ENCODE results near the gene NID2.

Gene NID2

DNA sequence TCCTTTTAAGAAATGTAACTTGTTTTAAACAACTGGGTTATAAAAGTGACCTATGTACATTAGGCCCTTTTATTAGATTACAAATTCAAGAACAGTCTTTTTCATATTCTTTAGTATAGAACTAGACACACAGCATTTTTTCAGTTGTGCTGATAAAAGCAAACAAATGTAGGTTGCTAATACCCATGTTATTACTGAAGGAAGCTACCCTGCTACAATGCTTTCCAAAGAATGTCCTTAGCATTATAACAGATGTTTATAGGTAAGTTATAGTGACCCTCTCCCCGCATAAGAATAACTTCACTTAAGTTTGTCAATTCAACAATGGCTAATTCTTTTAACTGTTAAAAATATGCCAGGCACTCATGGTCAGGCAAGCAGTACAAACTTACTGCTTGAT lies 61.6 kb downstream of the NID2 start:
- no peak for TF ChIP-seq TAF1 (IDR thresholded peaks at IDR 0.05; ENCODE audit: borderline replicate concordance, low read depth, low read length)
- TF ChIP-seq POLR2AphosphoS5 (IDR thresholded peaks at IDR 0.05; ENCODE audit: low read depth, low read length) = no peak
- TF ChIP-seq POLR2A (IDR thresholded peaks at IDR 0.05; ENCODE audit: low read depth, low read length) = no peak
- no peak for FAIRE-seq
- no peak for DNase-seq (ENCODE audit: insufficient read length)

DNA sequence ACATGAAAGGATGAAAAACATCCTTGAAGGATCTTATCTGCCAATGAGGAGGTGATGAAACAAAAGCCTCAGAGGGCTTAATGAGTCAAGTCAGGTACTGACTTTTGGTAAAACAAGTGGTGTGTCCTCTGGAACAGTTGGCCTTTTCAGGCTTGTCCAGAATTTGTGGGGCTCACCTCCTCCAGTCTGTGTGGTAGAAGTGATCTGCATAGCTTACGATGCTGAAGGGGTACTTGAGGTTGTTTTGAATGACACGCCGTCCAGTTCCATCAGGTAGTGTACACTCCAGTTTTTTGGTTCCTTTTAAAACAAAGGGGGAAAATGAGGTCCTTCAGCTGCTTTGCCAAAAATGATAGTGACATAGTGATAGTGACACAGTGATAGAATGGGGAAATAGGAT lies 62.5 kb downstream of the NID2 start:
- DNase-seq (ENCODE audit: insufficient read length) (no peak), FAIRE-seq (no peak)
- TF ChIP-seq POLR2A (IDR thresholded peaks at IDR 0.05; ENCODE audit: low read depth, low read length) (no peak), TAF1 (IDR thresholded peaks at IDR 0.05; ENCODE audit: borderline replicate concordance, low read depth, low read length) (no peak), POLR2AphosphoS5 (IDR thresholded peaks at IDR 0.05; ENCODE audit: low read depth, low read length) (no peak)

DNA sequence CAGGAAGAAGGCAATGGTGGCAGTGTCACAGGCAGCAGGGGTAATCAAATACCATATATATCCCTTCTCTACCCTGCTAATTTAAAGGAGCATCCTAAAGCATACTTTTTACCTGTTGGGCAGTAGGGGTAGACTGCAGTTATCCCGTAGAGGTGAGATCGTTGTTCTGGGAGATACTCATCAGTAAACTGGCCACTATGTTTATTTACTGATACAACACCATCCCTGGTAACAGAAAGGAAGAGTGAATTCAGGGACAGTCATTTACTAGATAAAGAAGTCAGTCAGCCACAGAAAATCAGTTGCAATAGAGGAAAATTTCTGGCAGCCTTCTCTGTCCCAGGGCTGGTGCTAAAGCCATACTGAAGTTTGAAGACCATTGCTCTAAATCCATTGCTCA lies 63.2 kb downstream of the NID2 start:
- DNase-seq (ENCODE audit: insufficient read length) (no peak), FAIRE-seq (no peak)
- TF ChIP-seq TAF1 (IDR thresholded peaks at IDR 0.05; ENCODE audit: borderline replicate concordance, low read depth, low read length) (no peak), POLR2AphosphoS5 (IDR thresholded peaks at IDR 0.05; ENCODE audit: low read depth, low read length) (no peak), POLR2A (IDR thresholded peaks at IDR 0.05; ENCODE audit: low read depth, low read length) (no peak)

DNA sequence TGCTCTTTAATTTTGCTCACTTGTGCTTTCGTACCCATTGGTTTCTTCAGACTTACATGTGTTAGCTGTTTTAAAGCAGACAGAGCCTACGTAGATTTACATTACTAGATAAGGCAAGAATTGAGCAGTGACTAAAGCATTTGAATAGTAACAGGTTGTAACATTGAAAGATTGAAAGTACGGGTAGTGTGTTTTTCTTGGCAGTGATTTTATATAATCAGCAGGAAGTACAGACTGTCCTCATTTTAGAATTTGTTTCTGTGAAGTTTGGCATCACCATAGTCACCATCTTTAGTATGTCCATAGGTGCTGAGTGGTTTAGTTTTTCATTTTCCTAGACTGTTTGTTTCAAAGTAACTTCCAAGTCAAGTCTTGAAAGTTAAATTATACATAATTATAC lies 65.5 kb downstream of the NID2 start:
- TF ChIP-seq POLR2AphosphoS5 (IDR thresholded peaks at IDR 0.05; ENCODE audit: low read depth, low read length) = no peak
- TF ChIP-seq POLR2A (IDR thresholded peaks at IDR 0.05; ENCODE audit: low read depth, low read length) = no peak
- no peak for TF ChIP-seq TAF1 (IDR thresholded peaks at IDR 0.05; ENCODE audit: borderline replicate concordance, low read depth, low read length)
- DNase-seq (ENCODE audit: insufficient read length) (no peak), FAIRE-seq (no peak)

DNA sequence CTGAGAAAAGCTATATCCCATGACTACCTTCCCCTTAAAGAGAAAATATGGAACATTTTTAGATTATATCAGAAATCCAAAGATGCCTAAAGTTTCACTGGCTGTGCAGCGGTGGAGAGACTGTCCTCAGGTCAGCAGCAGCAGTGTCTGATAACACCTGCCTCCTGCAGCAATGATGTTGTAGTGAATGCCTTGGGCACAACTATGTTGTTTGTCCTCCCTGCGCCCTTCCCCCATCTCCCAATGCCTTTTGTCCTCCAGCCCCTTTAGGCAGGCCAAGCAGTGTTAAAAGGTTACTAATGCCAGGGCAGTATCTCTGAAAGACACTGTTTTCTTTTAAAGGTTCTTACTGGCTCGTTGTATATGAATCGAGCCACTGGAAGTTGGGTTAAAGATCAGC lies 66.3 kb downstream of the NID2 start:
- TF ChIP-seq POLR2AphosphoS5 (IDR thresholded peaks at IDR 0.05; ENCODE audit: low read depth, low read length) (no peak), POLR2A (IDR thresholded peaks at IDR 0.05; ENCODE audit: low read depth, low read length) (no peak), TAF1 (IDR thresholded peaks at IDR 0.05; ENCODE audit: borderline replicate concordance, low read depth, low read length) (no peak)
- no peak for FAIRE-seq
- no peak for DNase-seq (ENCODE audit: insufficient read length)

DNA sequence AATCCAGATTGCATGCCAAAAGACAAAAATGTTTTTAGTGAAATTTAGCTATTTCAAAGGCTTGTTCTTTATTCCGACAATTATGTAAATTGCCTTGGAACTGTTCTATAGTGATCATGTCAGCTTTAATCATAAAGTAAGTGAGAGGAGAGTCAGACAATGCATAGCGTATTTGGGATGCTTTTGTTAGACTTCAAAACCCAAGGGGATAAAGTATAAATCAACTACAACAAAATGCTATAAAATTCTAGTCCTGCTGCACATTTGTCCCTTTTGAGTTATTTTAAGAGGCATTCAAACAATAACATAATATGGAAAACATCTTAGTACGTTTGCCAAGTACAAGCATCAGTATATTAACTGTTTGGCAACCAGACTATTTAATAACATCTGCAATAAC lies 68.2 kb downstream of the NID2 start:
- no peak for FAIRE-seq
- DNase-seq (ENCODE audit: insufficient read length) = no peak
- no peak for TF ChIP-seq POLR2AphosphoS5 (IDR thresholded peaks at IDR 0.05; ENCODE audit: low read depth, low read length)

DNA sequence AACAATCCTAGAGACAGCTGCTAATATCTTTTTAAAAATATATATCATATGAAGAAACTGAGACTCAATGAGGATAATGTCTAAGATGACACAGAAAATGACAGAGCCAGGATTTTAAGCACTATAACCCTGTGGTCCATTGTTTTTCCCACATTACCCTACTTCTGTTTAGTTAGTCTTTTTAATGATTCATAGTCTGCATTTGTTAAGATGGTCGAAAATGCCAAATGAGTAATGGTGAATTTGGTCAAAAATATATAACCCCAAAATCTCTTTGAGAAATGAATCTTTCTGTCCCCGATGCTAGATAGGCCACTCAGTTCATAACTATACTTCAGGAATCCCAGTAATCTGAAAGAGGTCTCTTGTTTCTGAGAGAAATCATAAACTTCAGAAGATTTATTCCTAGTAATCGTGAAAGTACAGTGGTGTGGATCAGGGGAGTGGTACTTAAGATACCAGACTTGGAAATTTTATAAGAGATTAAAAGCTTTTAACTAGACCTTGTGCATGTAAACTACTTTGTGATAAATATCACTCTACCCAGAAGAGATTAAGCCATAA lies 68.8 kb downstream of the NID2 start:
- no peak for FAIRE-seq
- DNase-seq (ENCODE audit: insufficient read length) = no peak
- no peak for TF ChIP-seq POLR2AphosphoS5 (IDR thresholded peaks at IDR 0.05; ENCODE audit: low read depth, low read length)
- no peak for TF ChIP-seq TAF1 (IDR thresholded peaks at IDR 0.05; ENCODE audit: borderline replicate concordance, low read depth, low read length)
- TF ChIP-seq POLR2A (IDR thresholded peaks at IDR 0.05; ENCODE audit: low read depth, low read length) = no peak

DNA sequence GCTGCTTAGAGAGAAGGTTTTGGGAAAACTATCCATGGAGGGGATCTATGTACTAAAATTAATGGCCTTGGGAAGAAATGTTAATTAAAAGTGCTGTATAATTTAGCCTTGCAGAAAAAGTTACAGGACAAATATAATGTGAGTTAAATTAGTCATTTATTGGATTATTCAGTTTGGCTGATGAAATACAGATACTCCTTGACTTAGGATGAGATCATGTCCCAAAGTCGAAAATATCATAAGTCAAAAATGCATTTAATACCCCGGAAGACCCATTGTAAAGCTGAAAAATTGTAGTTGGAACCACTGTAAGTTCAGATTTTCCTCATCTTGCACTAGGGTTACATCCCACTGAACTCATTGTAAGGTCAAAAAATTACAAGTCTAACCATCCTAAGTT lies 69.8 kb downstream of the NID2 start:
- TF ChIP-seq POLR2AphosphoS5 (IDR thresholded peaks at IDR 0.05; ENCODE audit: low read depth, low read length) (no peak), TAF1 (IDR thresholded peaks at IDR 0.05; ENCODE audit: borderline replicate concordance, low read depth, low read length) (no peak), POLR2A (IDR thresholded peaks at IDR 0.05; ENCODE audit: low read depth, low read length) (no peak)
- FAIRE-seq (no peak), DNase-seq (ENCODE audit: insufficient read length) (no peak)

DNA sequence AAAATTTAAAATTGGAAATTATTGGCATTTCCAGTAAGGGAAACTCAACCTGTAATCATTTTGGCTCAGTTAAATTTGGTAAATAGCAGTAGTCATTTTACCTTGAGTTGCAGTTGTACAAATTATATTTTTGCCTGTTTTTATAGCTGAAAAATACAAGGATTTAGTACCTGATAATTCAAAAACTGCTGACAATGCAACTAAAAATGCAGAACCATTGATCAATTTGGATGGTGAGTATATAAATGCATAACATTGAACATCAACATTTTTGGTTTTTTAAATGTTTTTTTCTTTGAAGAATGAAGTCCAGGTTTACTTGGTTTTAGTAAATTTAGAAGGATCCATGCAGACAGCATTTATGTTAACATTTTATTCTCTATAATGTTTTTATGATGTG lies 70.5 kb downstream of the NID2 start:
- FAIRE-seq (no peak), DNase-seq (ENCODE audit: insufficient read length) (no peak)
- TF ChIP-seq POLR2AphosphoS5 (IDR thresholded peaks at IDR 0.05; ENCODE audit: low read depth, low read length) = no peak

DNA sequence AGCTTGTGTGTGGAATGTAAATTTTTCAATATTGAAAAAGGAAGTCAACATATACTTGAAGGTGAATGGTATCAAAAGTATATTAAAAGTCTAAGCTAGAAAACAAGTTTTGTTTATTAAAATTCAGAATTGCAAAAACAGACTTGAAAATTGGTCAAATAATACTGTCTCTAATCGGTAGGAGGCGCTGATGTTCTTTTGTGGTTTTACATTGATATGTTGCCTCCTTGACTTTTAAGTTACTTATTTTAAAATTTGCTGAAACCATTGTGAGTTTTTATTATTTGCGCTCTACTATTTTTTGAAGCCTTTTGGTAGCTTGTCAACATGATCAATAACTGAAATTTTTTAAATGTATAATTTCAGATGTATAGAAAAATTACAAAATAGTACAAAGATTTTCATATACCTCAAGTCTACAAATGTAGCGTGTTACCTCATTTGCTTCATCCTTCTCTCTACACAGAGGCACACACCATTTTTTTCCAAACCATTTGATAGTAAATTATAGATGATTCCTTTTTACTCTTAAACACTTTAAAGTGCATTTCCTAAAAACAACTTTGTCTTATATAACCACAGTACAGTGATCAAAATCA lies 72.6 kb downstream of the NID2 start:
- no peak for DNase-seq (ENCODE audit: insufficient read length)
- TF ChIP-seq POLR2A (IDR thresholded peaks at IDR 0.05; ENCODE audit: low read depth, low read length) (no peak), POLR2AphosphoS5 (IDR thresholded peaks at IDR 0.05; ENCODE audit: low read depth, low read length) (no peak), TAF1 (IDR thresholded peaks at IDR 0.05; ENCODE audit: borderline replicate concordance, low read depth, low read length) (no peak)
- no peak for FAIRE-seq

DNA sequence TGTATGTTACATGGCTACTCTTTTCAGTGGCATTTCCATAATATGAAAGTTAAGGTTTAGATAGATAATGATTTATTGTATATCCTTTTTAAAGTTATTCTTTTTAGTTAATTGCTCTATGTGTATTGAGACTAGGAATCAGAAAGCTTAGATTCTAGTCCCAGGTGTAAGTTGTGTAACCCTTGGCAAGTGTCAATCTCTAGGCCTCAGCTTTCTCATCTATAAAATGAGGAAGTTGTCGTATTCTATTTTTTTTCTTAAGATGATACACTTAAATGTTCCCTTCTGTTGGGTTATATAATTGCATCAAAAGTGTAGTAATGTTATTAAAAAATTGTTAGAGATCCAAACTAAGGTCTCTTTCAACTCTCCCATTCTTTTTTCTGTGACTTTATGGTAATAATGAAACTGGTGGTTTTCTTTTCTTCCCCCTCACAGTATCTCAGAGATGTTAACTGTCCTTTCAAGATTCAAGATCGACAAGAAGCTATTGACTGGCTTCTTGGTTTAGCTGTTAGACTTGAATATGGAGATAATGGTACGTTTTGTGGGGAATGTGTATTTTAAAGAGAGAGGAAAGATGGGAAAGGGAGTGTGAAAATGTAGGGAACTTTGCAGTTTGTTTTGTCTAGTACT lies 75.5 kb downstream of the NID2 start:
- DNase-seq (ENCODE audit: insufficient read length) (no peak), FAIRE-seq (no peak)
- TF ChIP-seq TAF1 (IDR thresholded peaks at IDR 0.05; ENCODE audit: borderline replicate concordance, low read depth, low read length) (no peak), POLR2A (IDR thresholded peaks at IDR 0.05; ENCODE audit: low read depth, low read length) (no peak), POLR2AphosphoS5 (IDR thresholded peaks at IDR 0.05; ENCODE audit: low read depth, low read length) (no peak)

DNA sequence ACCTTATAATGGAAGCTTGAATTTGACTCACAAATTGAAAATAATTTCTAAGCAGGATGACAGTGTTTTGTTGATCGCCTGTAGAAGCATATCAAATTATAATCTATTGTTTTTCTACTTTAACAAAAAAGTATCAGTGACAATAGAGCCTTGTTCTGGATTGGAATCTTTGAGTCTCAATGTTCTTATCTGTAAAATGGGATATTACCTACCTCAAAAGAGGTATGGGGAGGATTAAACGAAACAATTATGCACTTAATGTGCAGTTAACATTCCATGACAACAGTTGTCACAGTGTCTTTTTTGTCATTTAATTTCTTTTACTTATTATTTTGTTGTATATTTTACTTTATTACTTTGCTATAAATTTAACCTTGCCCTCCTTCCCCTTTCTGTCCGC lies 78.4 kb downstream of the NID2 start:
- FAIRE-seq (no peak), DNase-seq (ENCODE audit: insufficient read length) (no peak)

More for the DNA sequence above, 78.4 kb downstream of the NID2 start:
- TF ChIP-seq TAF1 (IDR thresholded peaks at IDR 0.05; ENCODE audit: borderline replicate concordance, low read depth, low read length) = no peak
- no peak for TF ChIP-seq POLR2AphosphoS5 (IDR thresholded peaks at IDR 0.05; ENCODE audit: low read depth, low read length)
- no peak for TF ChIP-seq POLR2A (IDR thresholded peaks at IDR 0.05; ENCODE audit: low read depth, low read length)

Measured in GM12892 (cell line).